ENCODE data around the gene CCSER1.

The CCSER1 gene

DNA sequence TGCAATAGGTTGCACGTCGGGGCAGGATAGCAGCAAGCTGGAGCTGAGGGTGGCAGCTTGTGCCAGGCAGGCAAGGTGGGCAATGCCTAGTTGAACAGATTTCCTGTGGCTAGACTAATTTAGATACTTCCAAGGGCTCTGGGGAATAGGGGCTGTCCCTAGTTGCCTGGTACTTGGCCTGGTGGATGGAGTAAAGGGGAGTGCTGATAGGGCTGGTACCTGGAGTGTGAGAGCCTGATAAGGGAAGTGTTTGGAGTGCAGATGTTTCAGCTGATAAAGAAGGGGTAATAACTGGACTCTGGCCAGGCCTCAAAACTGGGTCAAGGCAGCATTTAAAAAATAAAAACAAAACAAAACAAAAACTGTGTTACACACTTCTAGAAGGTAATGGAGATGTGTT lies 665.5 kb downstream of the CCSER1 start:
- no peak for DNase-seq (ENCODE audit: low read depth, low spot score)
- POLR2A ChIA-PET = no interaction called here
- CTCF ChIA-PET = no interaction called here
- TF ChIP-seq, protein P1, sequence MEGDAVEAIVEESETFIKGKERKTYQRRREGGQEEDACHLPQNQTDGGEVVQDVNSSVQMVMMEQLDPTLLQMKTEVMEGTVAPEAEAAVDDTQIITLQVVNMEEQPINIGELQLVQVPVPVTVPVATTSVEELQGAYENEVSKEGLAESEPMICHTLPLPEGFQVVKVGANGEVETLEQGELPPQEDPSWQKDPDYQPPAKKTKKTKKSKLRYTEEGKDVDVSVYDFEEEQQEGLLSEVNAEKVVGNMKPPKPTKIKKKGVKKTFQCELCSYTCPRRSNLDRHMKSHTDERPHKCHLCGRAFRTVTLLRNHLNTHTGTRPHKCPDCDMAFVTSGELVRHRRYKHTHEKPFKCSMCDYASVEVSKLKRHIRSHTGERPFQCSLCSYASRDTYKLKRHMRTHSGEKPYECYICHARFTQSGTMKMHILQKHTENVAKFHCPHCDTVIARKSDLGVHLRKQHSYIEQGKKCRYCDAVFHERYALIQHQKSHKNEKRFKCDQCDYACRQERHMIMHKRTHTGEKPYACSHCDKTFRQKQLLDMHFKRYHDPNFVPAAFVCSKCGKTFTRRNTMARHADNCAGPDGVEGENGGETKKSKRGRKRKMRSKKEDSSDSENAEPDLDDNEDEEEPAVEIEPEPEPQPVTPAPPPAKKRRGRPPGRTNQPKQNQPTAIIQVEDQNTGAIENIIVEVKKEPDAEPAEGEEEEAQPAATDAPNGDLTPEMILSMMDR (IDR thresholded peaks at IDR 0.05; ENCODE audit: insufficient read depth, low read length, missing control alignments) = no peak
- no peak overlapping the region for H3K4me3 ChIP-seq (ENCODE audit: low read depth, low read length)

DNA sequence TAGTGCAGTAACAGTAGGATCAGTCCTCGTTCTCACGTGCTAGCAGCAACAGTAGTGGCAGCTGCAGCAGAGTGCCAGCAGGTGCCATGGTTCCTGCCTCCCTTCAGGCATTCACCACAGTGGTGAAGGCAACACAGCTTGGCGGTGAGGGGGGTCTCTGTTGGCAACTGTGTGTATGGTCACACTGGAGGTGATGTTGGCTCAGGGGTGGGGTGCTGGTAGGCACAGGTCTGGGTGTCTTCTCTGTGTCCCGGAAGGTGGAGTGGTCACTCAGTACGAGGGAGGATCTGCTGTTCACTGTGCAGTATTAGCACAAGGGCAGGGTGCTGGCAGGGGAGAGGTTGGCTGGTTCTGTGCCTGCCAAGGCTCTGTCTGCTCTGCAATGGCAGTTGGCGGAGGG lies 671.8 kb downstream of the CCSER1 start:
- POLR2A ChIA-PET = no interaction called here
- TF ChIP-seq, protein P1 (IDR thresholded peaks at IDR 0.05; ENCODE audit: insufficient read depth, low read length, missing control alignments) = no peak
- CTCF ChIA-PET = no interaction called here
- no peak for DNase-seq (ENCODE audit: low read depth, low spot score)
- H3K4me3 ChIP-seq (ENCODE audit: low read depth, low read length) = no peak overlapping the region

DNA sequence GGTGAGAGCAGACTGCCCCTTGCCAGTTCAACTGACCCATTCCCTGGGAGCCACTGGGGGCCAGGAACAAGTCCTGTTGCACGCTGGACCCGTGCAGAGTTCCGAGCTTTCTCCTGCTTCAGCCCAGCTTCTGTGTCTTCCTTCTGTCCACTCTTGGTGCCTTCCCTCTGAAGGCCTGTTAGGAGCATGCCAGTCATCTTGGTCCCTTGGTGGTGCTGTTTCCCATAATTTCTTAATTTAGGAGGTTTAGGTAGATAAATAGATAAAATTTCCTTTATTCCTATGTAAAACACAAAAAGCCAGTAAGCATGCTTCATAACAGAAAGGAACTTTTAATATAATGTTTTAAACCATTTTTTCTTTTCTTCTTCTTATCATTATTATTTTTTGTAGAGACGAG lies 672.7 kb downstream of the CCSER1 start:
- DNase-seq (ENCODE audit: low read depth, low spot score) = no peak
- ChIA-PET CTCF (no interaction called here), POLR2A (no interaction called here)
- TF ChIP-seq, protein P1 (IDR thresholded peaks at IDR 0.05; ENCODE audit: insufficient read depth, low read length, missing control alignments) = no peak
- no peak overlapping the region for H3K4me3 ChIP-seq (ENCODE audit: low read depth, low read length)

DNA sequence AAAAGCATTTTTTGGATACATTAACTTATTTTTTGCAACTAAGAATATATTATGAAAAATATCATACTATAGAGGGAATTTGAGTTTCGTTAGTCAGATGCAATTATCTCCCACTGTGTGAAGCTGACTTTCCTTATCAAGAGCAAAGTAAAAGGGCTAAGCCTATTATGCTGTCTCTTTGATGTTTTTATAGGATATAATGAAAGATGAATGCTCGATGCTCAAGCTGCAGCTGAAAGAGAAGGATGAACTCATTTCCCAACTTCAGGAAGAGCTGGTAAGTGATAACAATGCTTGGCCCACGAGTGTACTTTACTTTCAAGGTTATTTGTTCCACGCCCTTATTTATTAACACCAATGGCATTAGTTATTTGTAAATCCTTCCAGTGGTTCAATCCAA lies 688.4 kb downstream of the CCSER1 start:
- TF ChIP-seq, protein P1 (IDR thresholded peaks at IDR 0.05; ENCODE audit: insufficient read depth, low read length, missing control alignments) = no peak
- DNase-seq (ENCODE audit: low read depth, low spot score) = no peak
- CTCF ChIA-PET = no interaction called here
- no peak overlapping the region for H3K4me3 ChIP-seq (ENCODE audit: low read depth, low read length)
- POLR2A ChIA-PET = no interaction called here

DNA sequence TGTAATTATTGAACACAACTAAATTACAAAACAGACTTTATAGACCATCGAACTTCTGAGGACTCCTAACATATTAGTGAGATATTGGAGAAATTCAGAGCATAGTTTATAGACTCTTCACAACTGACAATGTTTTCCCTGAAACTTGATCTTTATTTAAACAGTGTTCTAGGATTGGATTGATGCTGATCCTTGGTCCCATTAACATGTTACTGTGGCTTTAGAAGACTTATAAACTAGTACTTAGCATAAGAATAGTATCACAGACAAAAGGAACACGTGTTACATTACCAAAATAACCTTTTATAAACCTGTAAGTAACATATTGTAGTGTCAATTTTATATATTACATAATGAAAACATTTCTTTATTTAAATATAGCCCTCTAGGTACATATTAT lies 689.6 kb downstream of the CCSER1 start:
- ChIA-PET CTCF (no interaction called here), POLR2A (no interaction called here)
- no peak overlapping the region for H3K4me3 ChIP-seq (ENCODE audit: low read depth, low read length)
- DNase-seq (ENCODE audit: low read depth, low spot score) = no peak
- TF ChIP-seq, protein P1 (IDR thresholded peaks at IDR 0.05; ENCODE audit: insufficient read depth, low read length, missing control alignments) = no peak

DNA sequence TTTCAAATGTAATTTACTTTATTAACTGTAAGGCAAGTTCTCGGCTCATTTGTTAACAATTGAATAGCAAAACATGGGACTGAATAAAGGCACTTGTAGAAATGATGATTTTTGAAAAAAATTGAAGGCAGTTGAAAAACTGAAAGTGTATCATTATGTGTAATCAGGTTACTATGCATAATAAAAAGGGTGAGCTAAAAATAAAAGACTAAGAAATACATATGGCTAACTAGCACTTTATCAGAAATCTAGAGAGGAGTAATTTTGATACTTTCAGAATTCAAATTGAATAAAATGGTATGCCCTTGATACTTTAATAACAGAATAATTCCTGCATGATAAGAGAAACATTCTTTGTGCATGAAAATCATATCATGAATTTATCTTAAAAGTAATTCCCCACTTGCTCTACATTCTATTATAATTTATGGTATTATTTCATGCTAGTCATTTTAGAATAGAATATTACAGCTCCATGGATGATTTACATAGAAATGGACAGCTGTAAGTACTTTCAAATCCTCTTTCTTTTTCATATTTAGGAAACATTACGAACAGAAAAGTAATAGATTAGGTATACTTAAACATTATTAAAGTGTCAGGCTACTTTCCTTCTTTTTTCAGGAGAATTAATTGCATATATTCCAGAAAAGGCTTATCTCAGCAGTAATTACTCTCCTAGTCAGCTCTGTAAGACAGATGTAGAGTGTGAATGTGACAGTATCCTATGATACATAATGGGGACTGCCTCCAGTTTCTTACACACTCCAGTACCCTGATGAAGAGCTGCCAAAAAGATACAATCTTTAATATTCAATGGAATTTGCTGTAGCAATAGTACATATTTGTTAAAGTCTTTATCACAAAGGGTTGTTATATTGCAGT lies 697.3 kb downstream of the CCSER1 start:
- TF ChIP-seq, protein P1 (IDR thresholded peaks at IDR 0.05; ENCODE audit: insufficient read depth, low read length, missing control alignments) = no peak
- no peak for DNase-seq (ENCODE audit: low read depth, low spot score)
- CTCF ChIA-PET = no interaction called here
- POLR2A ChIA-PET = no interaction called here
- no peak overlapping the region for H3K4me3 ChIP-seq (ENCODE audit: low read depth, low read length)

Measured in AG04449 (cell line).